CD4-positive, alpha-beta T cell (primary cell): ENCODE results near the gene OR51T1. TPM values are rescaled to one million over a fixed set of nuclear protein-coding genes. Genes with fewer than 3 reads are reported as not detected.

Experiments used
- ATAC-seq: fragments of 200-7000 bp; cut with Tn5 transposase; one replicate; pipeline ENCODE4 v1.10.0; 2022; ENCODE audit warnings: mild to moderate bottlenecking; ENCODE audit not compliant: poor library complexity
- CTCF ChIA-PET: fragments of 350-600 bp; sonication (Branson Sonifier 250); formaldehyde crosslinking; loops from one replicate; lab custom pipeline; 2021; ENCODE audit warnings: antibody characterized with exemption, inconsistent platforms; lab: Charles Lee
- POLR2A ChIA-PET: fragments of 350-600 bp; sonication (Branson Sonifier 250); formaldehyde crosslinking; loops from one replicate; lab custom pipeline; 2021; ENCODE audit warnings: antibody characterized with exemption, inconsistent platforms; lab: Charles Lee
- DNase-seq, 14 experiments: peaks; one replicate each; pipeline ENCODE4 v3.0.0-alpha.2; 2013 to 2020; ENCODE audit warnings: mixed read lengths in 2 of 14
- H3K27ac ChIP-seq, 2 donors: one replicate each; pipeline versions ENCODE4 v1.5.1 to v1.7.0; 2013; ENCODE audit warnings: low read length in 2 of 2, low read depth in 1 of 2, mild to moderate bottlenecking in 1 of 2
- H3K27me3 ChIP-seq, 2 experiments: 1 replicate in 1 of 2; 2 replicates in 1 of 2; pipeline versions ENCODE4 v1.6.1 to v1.7.0; 2013; ENCODE audit warnings: low read length in 2 of 2, control low read depth in 1 of 2, mild to moderate bottlenecking in 1 of 2, moderate library complexity in 1 of 2; ENCODE audit not compliant: insufficient read depth in 2 of 2, control insufficient read depth in 1 of 2
- H3K36me3 ChIP-seq: one replicate; pipeline ENCODE4 v1.6.1; 2013; ENCODE audit warnings: low read length, control low read depth; ENCODE audit not compliant: insufficient read depth
- H3K4me1 ChIP-seq: one replicate; pipeline ENCODE4 v1.6.1; 2013; ENCODE audit warnings: low read length, control low read depth; ENCODE audit not compliant: insufficient read depth
- H3K4me3 ChIP-seq: one replicate; pipeline ENCODE4 v1.5.1; 2013; ENCODE audit warnings: mild to moderate bottlenecking, low read length, moderate library complexity
- H3K9me3 ChIP-seq, 2 experiments: 1 replicate in 1 of 2; 2 replicates in 1 of 2; pipeline versions ENCODE4 v1.6.1 to v1.7.0; 2013; ENCODE audit warnings: low read length in 2 of 2, mild to moderate bottlenecking in 2 of 2, control low read depth in 1 of 2, moderate library complexity in 1 of 2; ENCODE audit not compliant: control insufficient read depth in 1 of 2, insufficient read depth in 1 of 2
- H3K27ac Mint-ChIP-seq: one replicate; pipeline ENCODE4 v1.8.0; 2020; ENCODE audit warnings: mixed read lengths
- H3K27me3 Mint-ChIP-seq: one replicate; pipeline ENCODE4 v1.8.0; 2021; ENCODE audit warnings: mixed read lengths
- H3K36me3 Mint-ChIP-seq: one replicate; pipeline ENCODE4 v1.8.0; 2021; ENCODE audit warnings: low read depth, mixed read lengths
- H3K4me1 Mint-ChIP-seq: one replicate; pipeline ENCODE4 v1.8.0; 2021; ENCODE audit warnings: low read depth, mixed read lengths
- H3K4me3 Mint-ChIP-seq: one replicate; pipeline ENCODE4 v1.8.0; 2020; ENCODE audit warnings: mild to moderate bottlenecking, mixed read lengths
- H3K9me3 Mint-ChIP-seq: one replicate; pipeline ENCODE4 v1.8.0; 2020; ENCODE audit warnings: mixed read lengths
- intact Hi-C, 2 experiments: fragments of 100-400 bp; cut with DNase I in 1 of 2; cut with micrococcal nuclease in 1 of 2; formaldehyde crosslinking; loops; one replicate each; pipeline versions ENCODE4 v1.15.1 to v1.9.0; 2023 to 2025; cut with DNase I, micrococcal nuclease
- total RNA-seq, 174 experiments: library from RNA in 2 of 174; stranded (reverse) in 2 of 174; gene quantifications; one replicate each; pipeline ENCODE4 v1.2.3 and lab custom pipeline; 2021 to 2026
- TF ChIP-seq, protein P1 (sequence below): fragments of 200-600 bp; IDR thresholded peaks from one replicate; pipeline ENCODE4 v1.8.0; 2022; ENCODE audit warnings: antibody characterized with exemption, mild to moderate bottlenecking

The OR51T1 gene
- total RNA-seq, 2 experiments from 2014 or later = not detected

GRCh38 chr11:4865855-4866254 is 15.8 kb upstream of the OR51T1 start:
- TF ChIP-seq, protein P1, sequence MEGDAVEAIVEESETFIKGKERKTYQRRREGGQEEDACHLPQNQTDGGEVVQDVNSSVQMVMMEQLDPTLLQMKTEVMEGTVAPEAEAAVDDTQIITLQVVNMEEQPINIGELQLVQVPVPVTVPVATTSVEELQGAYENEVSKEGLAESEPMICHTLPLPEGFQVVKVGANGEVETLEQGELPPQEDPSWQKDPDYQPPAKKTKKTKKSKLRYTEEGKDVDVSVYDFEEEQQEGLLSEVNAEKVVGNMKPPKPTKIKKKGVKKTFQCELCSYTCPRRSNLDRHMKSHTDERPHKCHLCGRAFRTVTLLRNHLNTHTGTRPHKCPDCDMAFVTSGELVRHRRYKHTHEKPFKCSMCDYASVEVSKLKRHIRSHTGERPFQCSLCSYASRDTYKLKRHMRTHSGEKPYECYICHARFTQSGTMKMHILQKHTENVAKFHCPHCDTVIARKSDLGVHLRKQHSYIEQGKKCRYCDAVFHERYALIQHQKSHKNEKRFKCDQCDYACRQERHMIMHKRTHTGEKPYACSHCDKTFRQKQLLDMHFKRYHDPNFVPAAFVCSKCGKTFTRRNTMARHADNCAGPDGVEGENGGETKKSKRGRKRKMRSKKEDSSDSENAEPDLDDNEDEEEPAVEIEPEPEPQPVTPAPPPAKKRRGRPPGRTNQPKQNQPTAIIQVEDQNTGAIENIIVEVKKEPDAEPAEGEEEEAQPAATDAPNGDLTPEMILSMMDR = no peak
- no peaks in the 10 kb centered on the region for H3K27me3 ChIP-seq
- DNase-seq = no peak
- Mint-ChIP-seq H3K27me3 (peaks cover 10% of the 10 kb centered on the region), H3K9me3 (peaks cover 3% of the 10 kb centered on the region), H3K27ac (no peak overlapping the region), H3K4me3 (no peak overlapping the region), H3K4me1 (no peaks in the 10 kb centered on the region), H3K36me3 (no peaks in the 10 kb centered on the region)
- no peak for ATAC-seq
- no peaks in the 10 kb centered on the region for H3K4me1 ChIP-seq
- no peaks in the 10 kb centered on the region for H3K9me3 ChIP-seq
- no peak overlapping the region for H3K4me3 ChIP-seq
- H3K36me3 ChIP-seq = no peaks in the 10 kb centered on the region
- CTCF ChIA-PET = no interaction called here
- intact Hi-C loops = no loop called here
- POLR2A ChIA-PET = no interaction called here
- no peak overlapping the region for H3K27ac ChIP-seq

DNA sequence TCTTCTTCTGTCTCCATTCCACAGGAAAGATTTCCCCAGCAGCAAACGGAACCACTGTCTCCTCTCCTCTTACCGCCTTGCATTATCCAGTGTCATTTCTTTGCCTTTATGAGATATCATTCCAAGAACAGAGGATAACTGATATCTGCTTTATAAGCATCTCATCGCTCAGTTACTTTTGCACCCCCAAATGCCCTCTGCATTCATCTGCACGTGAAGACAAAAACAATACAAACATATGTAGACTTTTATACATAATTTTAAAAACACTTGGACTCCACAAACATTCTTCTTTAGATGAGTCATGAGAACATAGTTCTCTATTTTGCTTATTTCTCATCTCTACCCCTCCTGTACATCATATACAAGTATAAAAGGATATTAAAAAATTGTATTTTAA is 512 bp upstream of the OR51T1 start:
- H3K27me3 ChIP-seq = no peaks in the 10 kb centered on the region
- ChIA-PET CTCF (no interaction called here), POLR2A (interaction anchor here (0.6 kb wide), 1 partner anchor 14 kb away, joined by 3 read pairs; no protein-coding TSS in a partner anchor)
- DNase-seq (no peak), ATAC-seq (no peak)
- no peak overlapping the region for H3K4me3 ChIP-seq
- H3K4me1 Mint-ChIP-seq = no peaks in the 10 kb centered on the region
- H3K27me3 Mint-ChIP-seq = peaks cover 6% of the 10 kb centered on the region
- no peak overlapping the region for H3K27ac ChIP-seq
- intact Hi-C loops = no loop called here
- no peaks in the 10 kb centered on the region for H3K36me3 Mint-ChIP-seq
- H3K4me3 Mint-ChIP-seq = no peak overlapping the region
- H3K36me3 ChIP-seq = no peaks in the 10 kb centered on the region
- no peaks in the 10 kb centered on the region for H3K9me3 ChIP-seq
- TF ChIP-seq, protein P1 = no peak
- no peaks in the 10 kb centered on the region for H3K9me3 Mint-ChIP-seq
- H3K4me1 ChIP-seq = no peaks in the 10 kb centered on the region
- no peak overlapping the region for H3K27ac Mint-ChIP-seq

- Mint-ChIP-seq H3K9me3 (no peaks in the 10 kb centered on the region), H3K27ac (no peak overlapping the region), H3K36me3 (no peaks in the 10 kb centered on the region), H3K4me1 (no peaks in the 10 kb centered on the region), H3K4me3 (no peak overlapping the region), H3K27me3 (peaks cover 6% of the 10 kb centered on the region)
- ChIA-PET POLR2A (no interaction called here), CTCF (no interaction called here)
- Histone ChIP-seq H3K27me3 (no peaks in the 10 kb centered on the region), H3K4me3 (no peak overlapping the region), H3K4me1 (no peaks in the 10 kb centered on the region), H3K36me3 (no peaks in the 10 kb centered on the region), H3K27ac (no peak overlapping the region), H3K9me3 (no peaks in the 10 kb centered on the region)
- intact Hi-C loops = no loop called here
- DNase-seq (no peak), ATAC-seq (no peak)
- TF ChIP-seq, protein P1 = no peak
Observed at GRCh38 chr11:4882543-4882942, 843 bp downstream of the OR51T1 start.
